ENCODE results near the gene RIN2.

The RIN2 gene, protein sequence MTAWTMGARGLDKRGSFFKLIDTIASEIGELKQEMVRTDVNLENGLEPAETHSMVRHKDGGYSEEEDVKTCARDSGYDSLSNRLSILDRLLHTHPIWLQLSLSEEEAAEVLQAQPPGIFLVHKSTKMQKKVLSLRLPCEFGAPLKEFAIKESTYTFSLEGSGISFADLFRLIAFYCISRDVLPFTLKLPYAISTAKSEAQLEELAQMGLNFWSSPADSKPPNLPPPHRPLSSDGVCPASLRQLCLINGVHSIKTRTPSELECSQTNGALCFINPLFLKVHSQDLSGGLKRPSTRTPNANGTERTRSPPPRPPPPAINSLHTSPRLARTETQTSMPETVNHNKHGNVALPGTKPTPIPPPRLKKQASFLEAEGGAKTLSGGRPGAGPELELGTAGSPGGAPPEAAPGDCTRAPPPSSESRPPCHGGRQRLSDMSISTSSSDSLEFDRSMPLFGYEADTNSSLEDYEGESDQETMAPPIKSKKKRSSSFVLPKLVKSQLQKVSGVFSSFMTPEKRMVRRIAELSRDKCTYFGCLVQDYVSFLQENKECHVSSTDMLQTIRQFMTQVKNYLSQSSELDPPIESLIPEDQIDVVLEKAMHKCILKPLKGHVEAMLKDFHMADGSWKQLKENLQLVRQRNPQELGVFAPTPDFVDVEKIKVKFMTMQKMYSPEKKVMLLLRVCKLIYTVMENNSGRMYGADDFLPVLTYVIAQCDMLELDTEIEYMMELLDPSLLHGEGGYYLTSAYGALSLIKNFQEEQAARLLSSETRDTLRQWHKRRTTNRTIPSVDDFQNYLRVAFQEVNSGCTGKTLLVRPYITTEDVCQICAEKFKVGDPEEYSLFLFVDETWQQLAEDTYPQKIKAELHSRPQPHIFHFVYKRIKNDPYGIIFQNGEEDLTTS

DNA sequence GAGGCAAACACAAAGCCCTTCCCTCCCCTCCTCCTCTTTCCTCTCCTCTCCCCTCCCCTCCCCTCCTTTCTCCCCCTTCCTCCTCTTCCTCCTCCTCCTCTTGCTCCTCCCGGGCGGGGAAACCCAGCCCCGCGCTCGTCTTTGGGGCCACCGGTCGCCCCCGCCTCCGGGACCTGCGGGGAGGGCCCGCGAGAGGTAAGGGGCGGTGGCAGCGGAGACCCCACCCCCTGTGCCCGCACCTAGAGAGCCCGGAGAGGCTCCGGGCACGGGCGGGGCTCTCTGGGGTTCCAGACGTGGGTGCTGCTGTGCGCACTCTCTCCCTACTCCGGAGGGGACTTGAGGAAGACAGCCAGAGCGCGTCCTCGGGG lies at the start of gene RIN2:
TSS of gene RIN2 (plus strand) at position 126 of the 368 bp plus-strand sequence. CDS start 131,344 bp downstream, outside the sequence.
- no peak for DNase-seq

DNA sequence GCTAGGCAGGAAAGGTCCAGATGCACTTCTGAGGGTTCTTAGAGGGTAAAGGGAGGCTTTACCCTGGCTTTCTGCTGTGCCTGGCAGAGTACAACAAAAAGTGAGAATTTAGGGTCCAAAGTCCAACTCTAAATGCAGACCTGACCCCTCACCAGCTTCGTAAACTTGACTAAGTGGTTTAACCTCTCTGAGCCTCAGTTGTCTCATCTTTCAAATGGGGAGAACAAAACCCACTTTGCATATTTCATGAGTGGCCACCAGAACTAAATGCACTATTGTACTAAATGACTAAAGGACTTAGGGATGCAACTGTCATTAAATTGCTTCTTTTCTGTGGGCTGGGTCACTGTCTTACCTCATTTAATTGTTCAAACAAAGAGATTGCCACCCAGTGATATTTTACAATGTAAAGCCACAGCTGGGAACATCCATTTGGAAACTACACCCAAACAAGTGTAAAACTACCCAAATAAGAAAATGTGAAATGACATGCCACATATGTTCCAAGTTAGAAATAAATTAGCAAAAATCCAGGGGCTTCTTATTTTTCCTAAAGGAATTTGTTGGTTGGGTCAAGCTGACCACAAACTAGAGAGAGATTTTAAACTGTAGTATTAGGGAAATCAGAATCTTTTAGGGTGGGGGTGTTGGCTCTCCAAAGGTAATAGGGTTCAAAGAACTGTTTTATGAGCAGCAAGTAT lies 48.3 kb upstream of the RIN2 start:
- no peak for DNase-seq

DNA sequence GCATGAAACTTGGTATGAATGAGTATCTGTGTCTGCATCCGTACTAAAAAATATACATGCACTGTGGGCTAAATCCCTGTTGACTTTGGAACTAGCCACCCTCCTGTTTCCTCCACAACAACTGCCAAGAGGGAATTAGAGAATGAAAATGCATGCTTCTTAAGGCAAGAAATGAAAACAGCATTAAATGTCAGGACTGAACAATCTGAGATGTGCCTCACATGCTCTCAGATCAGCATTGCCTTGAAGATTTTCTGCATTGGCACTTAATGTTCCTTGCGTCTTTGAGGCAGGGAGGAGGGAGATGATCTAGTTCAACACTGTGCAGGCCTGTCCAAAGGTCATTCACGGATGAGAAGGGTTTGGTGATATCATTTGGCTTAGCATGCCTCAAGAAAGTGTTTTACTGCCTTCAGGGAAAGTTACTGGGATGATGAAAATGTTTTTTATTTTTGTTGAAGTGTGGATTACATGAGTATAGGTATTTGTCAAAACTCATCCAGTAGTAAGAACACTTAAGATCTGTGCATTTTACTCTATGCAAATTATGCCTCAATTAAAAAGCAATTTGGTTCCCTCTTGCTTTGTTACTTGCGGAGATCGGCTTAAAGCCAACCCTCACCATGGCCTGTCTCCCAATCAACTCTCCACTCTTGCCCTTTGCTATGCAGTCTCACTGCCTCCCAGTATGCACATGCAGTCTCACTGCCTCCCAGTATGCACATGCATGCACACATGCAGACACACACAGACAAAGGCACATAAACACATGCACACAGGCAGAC lies 47.5 kb upstream of the RIN2 start:
- DNase-seq, result no peak

DNA sequence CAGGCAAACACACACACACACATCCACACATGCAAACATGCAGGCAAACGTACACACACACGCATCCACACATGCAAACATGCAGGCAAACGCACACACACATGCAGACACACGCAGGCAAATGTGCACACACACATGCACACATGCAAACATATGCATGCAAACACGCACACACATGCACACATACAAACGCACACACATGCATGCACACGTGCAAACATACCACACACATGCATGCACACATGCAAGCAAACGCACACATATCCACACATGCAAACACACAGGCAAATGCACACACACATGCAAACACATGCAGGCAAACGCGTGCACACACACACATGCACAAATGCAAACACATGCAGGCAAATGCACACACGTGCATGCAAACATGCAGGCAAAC lies 46.9 kb upstream of the RIN2 start:
- no peak for DNase-seq

DNA sequence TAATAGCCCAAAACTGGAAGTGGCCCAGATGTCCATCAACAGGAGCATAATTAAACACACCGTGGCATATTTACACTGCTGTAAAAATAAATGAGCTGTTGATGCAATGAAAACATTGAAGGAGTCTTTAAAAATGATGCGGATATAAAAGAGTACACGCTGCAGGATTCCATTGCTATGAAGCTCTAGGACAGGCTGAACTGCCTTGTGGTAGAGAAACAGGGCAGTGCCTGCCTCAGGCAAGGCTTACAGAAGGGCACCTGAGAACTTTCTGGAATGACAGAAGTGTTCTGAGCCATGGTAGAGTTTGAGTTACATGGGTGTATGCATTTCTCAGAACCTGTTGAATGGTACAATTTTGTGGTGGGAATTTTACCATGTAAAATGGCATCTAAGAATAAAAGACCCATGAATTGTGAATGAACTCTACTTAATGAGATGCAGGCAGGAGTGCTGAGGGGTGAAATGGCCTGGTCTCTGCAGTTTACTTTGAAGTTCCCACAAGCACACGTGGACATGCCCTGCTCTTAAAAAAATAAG lies 45.3 kb upstream of the RIN2 start:
- DNase-seq, result no peak

DNA sequence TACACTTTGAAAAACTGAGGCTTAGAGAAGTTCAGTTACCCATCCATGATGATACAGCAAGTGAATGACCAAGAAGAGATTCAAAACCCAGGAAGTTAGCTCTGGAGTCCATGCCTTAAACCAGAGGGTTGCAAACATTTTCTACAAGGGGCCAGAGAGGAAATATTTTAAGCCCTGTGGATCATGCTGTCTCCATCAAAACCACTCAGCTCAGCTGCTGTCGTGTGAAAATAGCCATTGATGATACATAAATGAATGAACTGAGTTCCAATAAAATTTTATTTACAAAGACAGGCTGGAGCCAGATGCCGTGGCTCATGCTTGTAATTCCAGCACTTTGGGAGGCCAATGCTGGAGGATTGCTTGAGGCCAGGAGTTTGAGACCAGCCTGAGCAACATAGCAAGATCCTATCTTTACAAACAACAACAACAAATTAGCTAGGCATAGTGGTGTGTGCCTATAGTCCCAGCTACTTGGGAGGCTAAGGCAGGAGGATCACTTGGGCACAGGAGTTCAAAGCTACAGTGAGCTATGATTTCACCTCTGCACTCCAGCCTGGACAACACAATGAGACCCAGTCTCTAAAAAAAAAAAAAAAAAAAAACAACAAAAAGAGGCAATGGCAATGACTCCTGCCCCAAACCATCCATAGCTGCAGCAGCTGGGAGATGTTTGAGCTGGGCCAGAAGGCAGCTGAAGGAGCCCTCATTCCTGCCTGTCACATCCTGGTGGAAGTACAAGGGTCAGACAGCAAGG lies 44.1 kb upstream of the RIN2 start:
- DNase-seq, result no peak

DNA sequence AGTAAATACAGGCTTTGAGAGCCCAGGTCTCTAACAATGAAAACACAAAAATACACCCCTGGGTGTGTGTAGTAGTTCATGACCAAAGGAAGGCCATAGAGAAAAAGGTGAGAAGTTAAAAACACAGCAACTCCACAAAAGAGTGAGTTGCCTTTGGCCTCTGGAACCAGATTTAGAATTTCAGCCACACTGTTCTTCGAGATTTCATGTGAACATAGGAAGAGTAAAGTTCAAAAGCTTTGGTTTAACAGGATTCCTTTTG lies 43.5 kb upstream of the RIN2 start:
- DNase-seq, result no peak

DNA sequence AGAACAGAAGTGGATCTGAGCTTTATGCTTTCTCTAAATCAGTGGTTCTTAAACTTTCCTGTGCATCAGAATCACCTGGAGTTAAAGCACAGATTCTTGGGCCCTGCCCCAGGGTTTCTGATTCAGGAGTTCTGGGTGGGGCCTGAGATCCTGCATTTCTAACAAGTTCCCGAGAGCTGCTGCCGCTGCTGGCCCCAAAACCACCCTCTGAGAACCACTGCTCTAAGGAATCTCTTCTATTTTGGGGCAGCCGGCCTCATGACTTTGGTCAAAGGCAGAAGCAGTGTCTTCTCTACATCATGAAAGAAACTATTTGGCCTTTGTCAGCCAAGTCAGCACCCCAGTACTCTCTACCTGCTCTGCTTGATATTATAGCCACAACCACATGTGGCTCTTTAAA lies 42.1 kb upstream of the RIN2 start:
- DNase-seq, result no peak

DNA sequence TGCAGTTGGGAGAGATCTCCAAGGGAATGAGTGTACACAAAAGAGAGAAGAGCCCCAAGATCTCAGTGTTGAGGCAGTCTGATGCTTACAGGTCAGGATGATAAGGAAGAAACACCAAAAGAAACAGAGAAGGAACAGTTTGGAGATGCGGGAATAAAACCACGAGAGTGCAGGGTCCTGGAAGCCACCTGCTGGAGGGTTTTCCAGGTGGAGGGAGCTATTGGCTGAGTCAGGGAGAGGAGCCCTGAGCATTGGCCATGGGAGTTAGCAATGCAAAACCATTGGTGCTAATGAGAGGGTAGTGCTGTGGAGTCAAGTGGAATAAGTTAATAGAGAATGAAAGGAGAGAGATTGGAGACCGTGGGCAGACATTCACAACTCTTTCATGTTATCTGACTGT lies 39.2 kb upstream of the RIN2 start:
- DNase-seq, result no peak

DNA sequence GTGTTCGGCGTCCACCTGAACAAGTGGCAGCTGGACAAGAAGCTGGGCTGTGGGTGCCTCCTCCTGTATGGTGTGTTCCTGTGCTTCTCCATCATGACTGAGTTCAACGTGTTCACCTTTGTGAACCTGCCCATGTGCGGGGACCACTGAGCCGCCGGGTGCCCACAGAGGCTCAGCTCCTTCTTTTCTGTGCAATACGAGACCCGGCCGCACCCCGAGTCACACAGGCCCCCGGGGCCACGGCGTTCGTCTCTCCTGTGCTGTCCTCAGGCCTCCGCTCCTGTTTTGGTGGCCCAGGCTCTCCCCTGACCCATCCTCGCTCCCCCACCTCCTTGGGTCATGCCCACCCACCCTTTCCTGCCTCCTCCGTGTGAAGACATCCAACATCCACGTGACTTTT lies 37.1 kb upstream of the RIN2 start:
- no peak for DNase-seq

DNA sequence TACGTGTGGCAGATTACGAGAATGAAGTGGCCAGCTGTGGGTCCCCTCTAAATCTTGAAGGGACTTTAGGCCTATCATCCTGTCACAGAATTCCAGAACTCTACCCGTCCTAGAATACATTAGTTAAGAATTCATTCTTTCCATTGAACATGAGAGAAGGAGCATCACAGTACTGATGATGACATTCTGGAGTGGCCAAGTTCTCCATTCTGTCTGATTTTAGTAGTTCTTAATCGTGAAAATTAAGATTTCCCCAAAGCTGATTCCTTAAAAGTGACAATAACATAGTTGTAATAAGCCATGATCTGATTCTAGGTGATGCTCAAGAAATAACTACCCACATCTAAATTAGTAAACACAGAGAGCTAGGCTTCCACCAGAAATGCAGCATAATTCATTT lies 35.0 kb upstream of the RIN2 start:
- DNase-seq, result no peak

DNA sequence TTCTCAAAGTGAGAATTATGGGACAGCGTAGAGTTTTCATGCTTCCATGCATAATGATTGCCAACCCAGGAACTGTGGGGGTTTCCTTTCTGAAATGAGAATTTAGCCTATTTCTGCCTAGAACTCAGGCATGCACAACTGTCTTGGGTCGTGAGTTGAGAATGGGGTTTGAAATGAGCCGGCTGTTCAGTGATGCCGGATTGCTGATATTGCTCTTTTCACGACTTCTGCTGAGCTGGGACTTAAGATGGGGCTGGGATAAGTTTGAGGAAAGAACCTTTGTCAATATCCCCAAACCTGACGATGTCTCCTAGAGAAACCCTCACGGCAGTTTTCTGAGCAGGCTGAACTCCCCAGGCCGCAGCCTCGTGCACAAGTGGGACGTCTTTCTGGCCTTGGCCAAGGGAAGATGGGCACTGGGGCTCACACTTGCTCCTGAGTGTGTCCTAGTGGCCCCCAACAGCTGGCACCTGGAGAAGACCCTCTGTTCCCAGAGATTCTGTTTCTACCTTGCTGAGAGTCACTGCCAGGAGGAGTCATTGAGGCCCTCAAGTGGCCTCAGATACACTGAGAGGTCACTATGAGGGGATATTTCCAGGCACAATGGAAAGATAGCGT lies 34.1 kb upstream of the RIN2 start:
- no peak for DNase-seq

DNA sequence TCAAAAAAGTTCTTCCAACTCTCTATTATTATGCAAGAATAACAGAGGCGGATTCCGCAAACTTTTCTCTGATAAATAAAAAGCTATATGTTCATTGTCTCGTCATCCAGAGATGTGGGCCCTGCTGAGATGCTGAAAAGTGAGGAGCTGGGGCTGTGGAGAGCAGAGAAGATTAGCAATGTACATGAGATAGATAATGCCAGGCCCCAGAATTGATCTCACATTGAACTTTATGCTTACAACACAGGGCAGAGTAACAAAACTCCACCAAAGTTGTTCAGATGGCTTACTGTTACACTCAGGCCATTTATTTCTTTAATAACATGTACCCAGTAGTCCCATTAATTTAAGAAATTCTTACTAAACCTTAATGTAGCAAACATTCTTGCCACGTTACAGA lies 32.7 kb upstream of the RIN2 start:
- DNase-seq, result no peak

DNA sequence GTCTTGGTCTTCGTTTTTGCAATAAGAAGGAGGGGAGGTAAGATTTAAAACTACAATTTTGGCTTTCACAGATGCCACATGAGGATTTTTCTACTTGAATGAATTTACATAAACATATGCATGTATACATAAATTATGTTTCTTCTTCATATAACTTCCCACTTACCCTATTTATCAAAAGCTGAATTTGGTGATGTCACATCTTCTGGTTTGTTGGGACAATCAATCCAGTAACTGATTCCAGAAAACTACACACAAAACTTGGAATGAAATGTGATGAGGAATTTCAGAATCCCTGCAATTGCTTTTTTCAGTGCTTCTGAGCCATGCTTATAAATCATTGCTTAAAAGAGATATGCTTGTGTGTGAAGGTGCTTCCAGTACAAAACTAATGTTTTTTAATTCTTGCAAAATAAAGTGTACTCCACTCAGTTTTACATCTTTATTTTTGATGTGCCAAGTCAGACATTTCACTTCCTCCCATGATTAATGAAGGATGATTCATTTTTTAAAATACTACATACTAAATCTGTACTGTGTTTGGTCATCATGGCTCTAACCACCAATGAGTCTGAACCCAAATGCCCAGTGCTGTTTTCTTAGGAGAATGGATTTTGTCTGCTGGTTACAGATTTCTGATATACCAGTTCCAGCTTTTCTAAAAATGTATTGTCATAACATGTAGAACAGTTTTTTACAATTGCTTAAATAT lies 32.1 kb upstream of the RIN2 start:
- peak; percentile 36 for DNase-seq

DNA sequence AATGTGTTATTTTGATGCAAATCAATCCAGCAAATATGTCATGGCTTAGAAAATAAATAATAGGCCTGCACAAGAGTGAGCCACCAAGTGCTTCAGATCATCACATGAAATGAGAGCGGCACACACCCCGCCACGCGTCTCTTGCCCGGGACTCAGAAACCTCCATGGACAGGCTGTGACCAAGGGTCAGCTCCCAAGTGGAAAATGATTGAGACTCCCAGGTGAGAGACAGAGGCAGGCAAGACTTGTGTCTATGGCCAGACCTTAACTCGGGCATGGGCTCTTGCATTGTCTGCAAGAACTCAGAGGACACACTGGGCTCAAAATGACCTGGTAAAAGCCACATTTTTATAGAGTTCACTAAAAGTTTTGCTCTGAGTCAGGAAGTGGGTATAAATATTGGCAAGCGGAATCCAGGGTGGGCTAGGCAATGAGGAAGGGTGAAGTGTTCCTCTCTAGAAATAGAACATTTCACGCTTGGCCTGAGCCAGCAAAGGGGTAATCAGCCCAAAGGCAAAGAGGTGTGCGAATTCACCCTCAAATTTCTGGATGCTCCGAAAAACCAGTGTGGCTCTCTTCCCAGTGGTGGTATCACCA lies 30.7 kb upstream of the RIN2 start:
- DNase-seq, result no peak

DNA sequence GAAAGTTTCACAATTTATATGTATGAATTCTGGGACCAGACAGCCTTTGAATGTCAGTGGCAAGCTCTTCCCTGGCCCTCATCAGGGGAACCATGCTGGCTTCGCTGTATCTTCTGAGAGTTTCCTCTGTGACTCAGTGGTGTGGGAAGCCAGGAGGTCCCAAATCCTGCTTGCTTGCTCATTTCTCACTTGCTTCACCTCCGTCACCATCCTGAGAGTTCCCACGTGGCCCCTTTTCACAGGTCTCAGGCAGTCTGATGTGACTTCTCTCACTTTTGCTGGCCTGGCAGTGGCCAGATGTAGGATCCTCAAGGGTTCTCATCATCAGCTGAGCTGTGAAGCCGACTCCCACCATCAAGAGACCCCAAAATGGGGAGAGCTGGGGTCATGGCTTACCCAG lies 28.4 kb upstream of the RIN2 start:
- DNase-seq, result no peak

DNA sequence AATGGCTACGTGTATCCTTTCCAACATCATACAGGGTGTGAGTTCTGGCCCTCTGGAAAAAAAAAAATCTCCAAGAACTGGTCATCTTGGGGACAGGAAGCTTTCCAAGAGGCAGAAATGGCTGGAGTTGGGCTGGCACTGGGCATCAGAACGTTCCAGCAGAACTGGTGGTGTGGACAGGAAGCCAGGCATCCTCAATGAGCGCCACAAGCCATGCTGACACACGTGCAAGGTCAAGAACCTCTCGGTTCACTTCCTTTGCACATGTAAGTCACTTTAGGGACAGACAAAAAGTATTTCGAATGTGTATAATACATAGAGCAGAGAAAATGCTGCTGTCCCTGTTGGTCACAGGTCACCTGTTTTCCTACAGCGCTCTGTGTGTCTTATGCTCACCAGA lies 27.4 kb upstream of the RIN2 start:
- no peak for DNase-seq

DNA sequence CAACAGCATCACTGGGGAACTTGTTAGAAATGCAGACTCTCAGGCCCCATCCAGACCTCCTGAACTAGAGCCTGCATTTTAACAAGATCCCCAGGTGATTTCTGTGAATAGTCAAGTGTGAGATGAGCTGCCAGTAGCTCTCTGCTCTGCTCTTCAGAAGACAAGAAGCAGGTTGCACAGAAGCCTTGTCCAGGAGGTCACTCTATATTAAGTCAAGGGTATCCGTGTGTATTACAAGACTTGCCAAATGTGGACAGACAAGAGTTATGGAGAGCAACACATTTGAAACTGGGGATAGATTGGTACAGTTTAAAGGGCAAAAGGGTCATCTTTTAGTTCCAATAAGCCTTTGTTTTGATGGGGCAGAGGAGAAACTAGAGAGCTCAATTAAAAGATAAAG lies 23.2 kb upstream of the RIN2 start:
- DNase-seq, result no peak

DNA sequence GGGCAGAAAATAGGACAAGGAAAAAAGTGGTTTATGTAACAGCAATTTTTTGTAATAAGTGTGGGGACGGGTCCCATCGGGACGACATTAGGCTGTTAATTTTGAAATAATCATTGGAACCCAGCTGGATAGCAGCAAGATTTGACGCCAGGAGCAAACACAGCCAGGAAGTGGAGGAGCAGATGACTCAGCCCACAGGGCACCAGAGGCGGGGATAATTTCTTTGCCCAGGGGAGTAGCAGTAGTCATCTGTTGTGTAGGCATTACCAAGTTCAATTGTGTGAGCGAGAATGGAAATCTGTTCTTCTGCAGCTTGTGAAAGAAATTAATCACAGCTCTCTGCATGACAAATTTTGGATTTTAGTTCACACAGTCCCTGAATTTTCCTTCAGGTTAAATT lies 22.6 kb upstream of the RIN2 start:
- DNase-seq, result peak; percentile 82

DNA sequence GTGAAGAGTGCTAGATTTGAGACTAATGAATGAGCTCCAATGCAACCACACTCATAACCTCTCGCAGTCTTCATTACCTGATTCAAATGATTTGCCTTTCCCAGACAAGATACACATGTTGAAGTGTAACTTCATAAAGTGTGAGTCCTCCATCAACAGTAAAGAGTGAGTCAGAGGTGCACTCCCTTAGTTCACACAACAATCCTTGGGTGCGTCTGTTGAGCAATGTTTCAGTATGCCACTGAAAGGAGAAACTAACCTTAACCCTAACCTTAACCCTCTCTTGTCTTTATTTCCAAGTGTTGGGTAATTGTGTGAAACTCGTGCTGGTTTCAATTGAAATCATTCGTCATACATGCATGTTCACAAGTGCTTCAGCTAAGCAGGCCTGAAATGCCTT lies 21.0 kb upstream of the RIN2 start:
- DNase-seq, result peak; percentile 35
